ENCODE measurements around the gene GFM2.

The GFM2 gene

GRCh38 chr5:74786851-74787250 lies 19.9 kb upstream of the GFM2 start:
- no peak for TF ChIP-seq CTCF (IDR thresholded peaks at IDR 0.05; ENCODE audit: control insufficient read depth, extremely low read depth, insufficient read depth)
- no peak for DNase-seq (ENCODE audit: low read depth)
- no peak overlapping the region for H3K4me3 ChIP-seq (ENCODE audit: low read depth, low read length)

DNA sequence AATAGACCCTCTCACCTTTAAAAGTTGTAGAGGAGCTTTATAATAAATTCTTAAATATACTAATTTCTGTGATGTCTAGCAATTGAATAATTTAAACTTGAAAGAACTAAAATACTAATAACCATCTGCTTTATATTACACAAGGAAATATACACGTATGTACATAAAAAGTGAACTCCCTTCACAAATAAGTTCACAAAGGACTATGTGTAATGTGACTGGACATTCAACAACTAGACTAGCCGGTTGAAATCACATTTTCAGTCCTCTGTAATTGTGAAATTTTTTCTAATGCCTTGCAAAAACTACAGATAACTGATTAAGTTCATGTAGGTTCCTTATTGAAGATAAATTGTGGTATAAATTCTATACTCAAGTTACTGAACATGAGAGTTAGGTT lies 11.7 kb upstream of the GFM2 start:
- H3K4me3 ChIP-seq (ENCODE audit: low read depth, low read length): no peak overlapping the region
- no peak for DNase-seq (ENCODE audit: low read depth)
- TF ChIP-seq CTCF (IDR thresholded peaks at IDR 0.05; ENCODE audit: control insufficient read depth, extremely low read depth, insufficient read depth): no peak

DNA sequence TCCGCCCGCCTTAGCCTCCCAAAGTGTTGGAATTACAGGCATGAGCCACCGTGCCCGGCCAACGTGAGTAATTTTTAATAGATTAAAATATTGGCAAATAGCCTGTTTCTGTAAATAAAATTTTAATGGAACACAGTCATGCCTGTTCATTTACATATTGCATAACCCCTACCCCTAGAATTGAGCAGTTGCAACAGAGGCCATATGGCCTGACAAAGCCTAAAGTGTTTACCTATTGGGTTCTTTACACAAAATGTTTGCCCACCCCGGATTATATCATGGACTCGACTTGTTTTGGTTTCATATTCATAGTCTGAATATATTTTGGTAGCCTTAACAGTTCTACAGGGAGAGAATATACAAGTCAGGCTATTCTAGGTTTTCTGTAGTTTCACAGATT lies 5.4 kb upstream of the GFM2 start:
- DNase-seq (ENCODE audit: low read depth): peak; percentile 34
- TF ChIP-seq CTCF (IDR thresholded peaks at IDR 0.05; ENCODE audit: control insufficient read depth, extremely low read depth, insufficient read depth): no peak
- H3K4me3 ChIP-seq (ENCODE audit: low read depth, low read length): no peak overlapping the region

GRCh38 chr5:74767579-74767913 lies 629 bp upstream of the GFM2 start:
- no peak for TF ChIP-seq CTCF (IDR thresholded peaks at IDR 0.05; ENCODE audit: control insufficient read depth, extremely low read depth, insufficient read depth)
- peak overlapping the region; percentile 93 for H3K4me3 ChIP-seq (ENCODE audit: low read depth, low read length)
- DNase-seq (ENCODE audit: low read depth): peak; percentile 50

- DNase-seq (ENCODE audit: low read depth): no peak
- peak overlapping the region; percentile 93 for H3K4me3 ChIP-seq (ENCODE audit: low read depth, low read length)
- TF ChIP-seq CTCF (IDR thresholded peaks at IDR 0.05; ENCODE audit: control insufficient read depth, extremely low read depth, insufficient read depth): peak; percentile 36
Measured at GRCh38 chr5:74766418-74766848, 484 bp downstream of the GFM2 start.

GRCh38 chr5:74765929-74766328 lies 988 bp downstream of the GFM2 start:
- peak overlapping the region; percentile 93 for H3K4me3 ChIP-seq (ENCODE audit: low read depth, low read length)
- no peak for DNase-seq (ENCODE audit: low read depth)
- no peak for TF ChIP-seq CTCF (IDR thresholded peaks at IDR 0.05; ENCODE audit: control insufficient read depth, extremely low read depth, insufficient read depth)

DNA sequence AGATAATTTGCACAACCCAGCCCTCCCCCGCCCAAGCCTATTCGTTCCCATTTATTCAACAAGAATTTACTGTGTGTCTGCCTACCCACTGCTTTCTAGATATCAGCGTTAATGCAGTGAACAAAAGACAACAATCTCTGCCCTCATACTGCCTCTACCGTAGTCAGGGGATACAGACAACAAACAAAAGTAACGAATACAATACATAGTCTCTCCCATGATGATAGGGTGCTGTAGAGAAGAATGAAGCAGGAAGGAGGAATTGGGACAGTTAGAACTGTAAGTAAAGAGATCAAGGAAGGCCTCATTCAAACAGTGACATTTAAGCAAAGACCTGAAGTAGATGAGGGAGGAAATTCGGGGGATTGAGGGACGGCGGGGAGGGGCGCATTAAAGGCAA lies 1.7 kb downstream of the GFM2 start:
- H3K4me3 ChIP-seq (ENCODE audit: low read depth, low read length): no peak overlapping the region
- no peak for TF ChIP-seq CTCF (IDR thresholded peaks at IDR 0.05; ENCODE audit: control insufficient read depth, extremely low read depth, insufficient read depth)
- no peak for DNase-seq (ENCODE audit: low read depth)

All from LNCaP clone FGC (cell line).